SU-DHL-6 (cell line): ENCODE measurements around the gene TNFAIP8L1.

ENCODE experiments used
- EZH2phosphoT487 ChIP-seq: fragments of 200-600 bp; sonication (generic), shearing (Covaris generic); conservative IDR thresholded peaks from 2 replicates; pipeline ENCODE4 v1.6.1; 2018; ENCODE audit warnings: mild to moderate bottlenecking, antibody characterized with exemption, low read length, moderate library complexity, mixed read lengths
- TF ChIP-seq, protein P1 (sequence below): fragments of 200-600 bp; sonication (generic); IDR thresholded peaks from one replicate; pipeline ENCODE4 v1.5.1; 2017; ENCODE audit warnings: antibody characterized with exemption, mild to moderate bottlenecking, low read length, moderate library complexity; ENCODE audit not compliant: insufficient read depth, poor library complexity, severe bottlenecking

DNA sequence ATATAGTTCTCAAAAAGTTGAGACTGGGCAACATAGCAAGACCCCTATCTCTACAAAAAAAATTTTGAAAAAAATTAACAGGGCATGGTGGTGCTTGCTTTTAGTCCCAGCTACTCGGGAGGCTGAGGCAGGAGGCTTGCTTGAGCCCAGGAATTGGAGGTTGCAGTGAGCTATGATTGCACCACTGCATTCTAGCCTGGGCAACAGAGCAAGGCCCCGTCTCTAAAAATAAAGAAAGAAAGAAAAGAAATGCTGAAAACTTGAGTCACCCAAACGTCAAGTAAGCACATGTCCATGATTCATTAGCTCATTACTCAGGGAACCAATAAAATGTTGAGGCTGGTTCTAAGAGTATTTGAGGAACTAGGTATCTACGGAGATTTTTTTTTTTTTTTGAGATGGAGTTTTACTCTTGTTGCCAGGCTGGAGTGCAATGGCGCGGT, 45.9 kb upstream of the TNFAIP8L1 start:
- TF ChIP-seq, protein P1, sequence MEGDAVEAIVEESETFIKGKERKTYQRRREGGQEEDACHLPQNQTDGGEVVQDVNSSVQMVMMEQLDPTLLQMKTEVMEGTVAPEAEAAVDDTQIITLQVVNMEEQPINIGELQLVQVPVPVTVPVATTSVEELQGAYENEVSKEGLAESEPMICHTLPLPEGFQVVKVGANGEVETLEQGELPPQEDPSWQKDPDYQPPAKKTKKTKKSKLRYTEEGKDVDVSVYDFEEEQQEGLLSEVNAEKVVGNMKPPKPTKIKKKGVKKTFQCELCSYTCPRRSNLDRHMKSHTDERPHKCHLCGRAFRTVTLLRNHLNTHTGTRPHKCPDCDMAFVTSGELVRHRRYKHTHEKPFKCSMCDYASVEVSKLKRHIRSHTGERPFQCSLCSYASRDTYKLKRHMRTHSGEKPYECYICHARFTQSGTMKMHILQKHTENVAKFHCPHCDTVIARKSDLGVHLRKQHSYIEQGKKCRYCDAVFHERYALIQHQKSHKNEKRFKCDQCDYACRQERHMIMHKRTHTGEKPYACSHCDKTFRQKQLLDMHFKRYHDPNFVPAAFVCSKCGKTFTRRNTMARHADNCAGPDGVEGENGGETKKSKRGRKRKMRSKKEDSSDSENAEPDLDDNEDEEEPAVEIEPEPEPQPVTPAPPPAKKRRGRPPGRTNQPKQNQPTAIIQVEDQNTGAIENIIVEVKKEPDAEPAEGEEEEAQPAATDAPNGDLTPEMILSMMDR, result no peak
- no peak for TF ChIP-seq EZH2phosphoT487
